Gastroesophageal sphincter (tissue), 3 donors: ENCODE data around the gene GADD45A.

Source experiments
- POLR2A ChIP-seq, 2 donors: fragments of 450-650 bp; IDR thresholded peaks; one replicate each; pipeline ENCODE4 v1.6.1; 2017; ENCODE audit warnings: antibody characterized with exemption in 2 of 2, mild to moderate bottlenecking in 2 of 2, moderate library complexity in 1 of 2
- TF ChIP-seq, protein P1 (sequence below), 4 experiments: fragments of 200-600 bp in 2 of 4; fragments of 450-650 bp in 2 of 4; sonication (generic) in 1 of 4; IDR thresholded peaks; one replicate each; pipeline ENCODE4 v1.5.1; 2017 to 2019; ENCODE audit warnings: antibody characterized with exemption in 4 of 4, mild to moderate bottlenecking in 2 of 4, moderate library complexity in 2 of 4

DNA sequence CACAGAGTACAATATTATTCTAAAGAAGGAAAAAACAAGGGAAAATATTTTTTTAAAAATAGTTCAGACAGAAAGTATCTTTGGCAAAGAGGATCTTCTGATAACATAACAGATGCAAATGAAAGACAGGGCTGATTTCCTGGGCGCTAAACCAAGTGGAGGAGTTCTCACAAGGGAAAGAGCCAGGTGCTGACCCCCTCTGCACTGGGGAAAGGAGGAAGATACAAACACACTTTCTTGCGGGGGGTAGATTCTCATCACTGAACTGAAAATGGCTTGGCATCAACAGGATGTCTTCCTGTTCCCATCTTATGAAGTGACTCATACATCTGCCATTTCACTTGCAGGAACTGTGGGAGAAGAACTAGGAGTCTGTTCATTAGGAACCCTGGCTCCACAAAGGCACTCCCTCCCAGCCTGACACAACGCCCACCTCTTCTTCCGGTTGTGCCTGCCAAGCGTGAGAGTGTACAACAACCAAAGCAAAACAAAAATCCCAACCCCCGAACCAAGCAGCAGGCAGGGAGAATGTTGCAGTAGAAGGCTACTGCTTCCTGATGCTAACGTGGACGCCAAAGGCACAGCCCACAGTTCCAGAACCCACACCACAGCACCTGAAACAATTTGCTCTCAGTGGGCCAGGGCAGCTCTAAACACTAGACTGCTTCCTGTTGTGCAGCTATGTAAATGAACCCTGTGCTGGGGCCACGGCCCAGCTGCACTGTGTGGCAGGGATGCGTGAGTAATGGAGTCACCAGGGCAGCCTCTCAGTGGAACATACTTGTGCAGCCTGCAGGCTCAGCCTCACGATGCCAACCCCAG is 51.0 kb downstream of the GADD45A start:
- no peak for TF ChIP-seq POLR2A (IDR thresholded peaks at IDR 0.05)
- TF ChIP-seq, protein P1, sequence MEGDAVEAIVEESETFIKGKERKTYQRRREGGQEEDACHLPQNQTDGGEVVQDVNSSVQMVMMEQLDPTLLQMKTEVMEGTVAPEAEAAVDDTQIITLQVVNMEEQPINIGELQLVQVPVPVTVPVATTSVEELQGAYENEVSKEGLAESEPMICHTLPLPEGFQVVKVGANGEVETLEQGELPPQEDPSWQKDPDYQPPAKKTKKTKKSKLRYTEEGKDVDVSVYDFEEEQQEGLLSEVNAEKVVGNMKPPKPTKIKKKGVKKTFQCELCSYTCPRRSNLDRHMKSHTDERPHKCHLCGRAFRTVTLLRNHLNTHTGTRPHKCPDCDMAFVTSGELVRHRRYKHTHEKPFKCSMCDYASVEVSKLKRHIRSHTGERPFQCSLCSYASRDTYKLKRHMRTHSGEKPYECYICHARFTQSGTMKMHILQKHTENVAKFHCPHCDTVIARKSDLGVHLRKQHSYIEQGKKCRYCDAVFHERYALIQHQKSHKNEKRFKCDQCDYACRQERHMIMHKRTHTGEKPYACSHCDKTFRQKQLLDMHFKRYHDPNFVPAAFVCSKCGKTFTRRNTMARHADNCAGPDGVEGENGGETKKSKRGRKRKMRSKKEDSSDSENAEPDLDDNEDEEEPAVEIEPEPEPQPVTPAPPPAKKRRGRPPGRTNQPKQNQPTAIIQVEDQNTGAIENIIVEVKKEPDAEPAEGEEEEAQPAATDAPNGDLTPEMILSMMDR (IDR thresholded peaks at IDR 0.05): no peak
